HepG2 (cell line): ENCODE results near the gene ZNF740.

ENCODE experiments used
- BRCA1 ChIP-seq: sonication (generic); formaldehyde crosslinking; IDR thresholded peaks from 2 replicates; pipeline ENCODE4 v1.4.0; 2020; ENCODE audit warnings: missing genetic modification reagents
- HDAC1 ChIP-seq: sonication (generic); formaldehyde crosslinking; IDR thresholded peaks from 2 replicates; pipeline ENCODE4 v1.5.1; 2020; ENCODE audit warnings: mild to moderate bottlenecking, missing genetic modification reagents
- MYC ChIP-seq: sonication (generic); formaldehyde crosslinking; IDR thresholded peaks from 2 replicates; pipeline ENCODE4 v1.9.0; 2021; ENCODE audit warnings: missing genetic modification reagents, borderline replicate concordance
- NRL ChIP-seq: sonication (generic); formaldehyde crosslinking; IDR thresholded peaks from 2 replicates; pipeline ENCODE4 v1.5.0; 2020; ENCODE audit warnings: missing genetic modification reagents, mild to moderate bottlenecking, moderate library complexity, borderline replicate concordance
- POLR2A ChIP-seq, 2 experiments: IDR thresholded peaks; 2 replicates each; pipeline ENCODE4 v1.6.1; 2011; ENCODE audit warnings: low read depth in 2 of 2, low read length in 2 of 2, mild to moderate bottlenecking in 1 of 2, moderate library complexity in 1 of 2; ENCODE audit not compliant: insufficient read depth in 1 of 2
- RFX3 ChIP-seq: IDR thresholded peaks from 2 replicates; pipeline ENCODE4 v1.6.1; 2016; ENCODE audit warnings: missing biosample characterization, missing genetic modification reagents
- ZBTB7B ChIP-seq: sonication (generic); formaldehyde crosslinking; IDR thresholded peaks from 2 replicates; pipeline ENCODE4 v1.4.0; 2020; ENCODE audit warnings: missing genetic modification reagents
- ZNF3 ChIP-seq: IDR thresholded peaks from 2 replicates; pipeline ENCODE4 v1.7.0; 2017; ENCODE audit warnings: inconsistent platforms
- TF ChIP-seq, protein P1 (sequence below): sonication (generic); formaldehyde crosslinking; IDR thresholded peaks from 2 replicates; pipeline ENCODE4 v1.5.0; 2020; ENCODE audit warnings: missing genetic modification reagents

- TF ChIP-seq ZNF3 (no peak), POLR2A (IDR thresholded peaks at IDR 0.05; ENCODE audit: insufficient read depth in 1 of 2, low read depth in 2 of 2, low read length in 2 of 2) (no peak), RFX3 (no peak), HDAC1 (CRISPR knock-in tag) (no peak), ZBTB7B (CRISPR knock-in tag) (no peak), BRCA1 (CRISPR knock-in tag) (no peak), MYC (CRISPR knock-in tag) (no peak), NRL (CRISPR knock-in tag) (no peak)
- TF ChIP-seq, protein P1, sequence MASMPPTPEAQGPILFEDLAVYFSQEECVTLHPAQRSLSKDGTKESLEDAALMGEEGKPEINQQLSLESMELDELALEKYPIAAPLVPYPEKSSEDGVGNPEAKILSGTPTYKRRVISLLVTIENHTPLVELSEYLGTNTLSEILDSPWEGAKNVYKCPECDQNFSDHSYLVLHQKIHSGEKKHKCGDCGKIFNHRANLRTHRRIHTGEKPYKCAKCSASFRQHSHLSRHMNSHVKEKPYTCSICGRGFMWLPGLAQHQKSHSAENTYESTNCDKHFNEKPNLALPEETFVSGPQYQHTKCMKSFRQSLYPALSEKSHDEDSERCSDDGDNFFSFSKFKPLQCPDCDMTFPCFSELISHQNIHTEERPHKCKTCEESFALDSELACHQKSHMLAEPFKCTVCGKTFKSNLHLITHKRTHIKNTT (CRISPR knock-in tag), result no peak
These were observed 46.8 kb upstream of the ZNF740 start for GRCh38 chr12:53133722-53134121.
